ENCODE results near the gene MB.

The MB gene

GRCh38 chr22:35618427-35619223, 1.5 kb upstream of the MB start:
- DNase-seq (ENCODE audit: low read depth in 1 of 2, low spot score in 1 of 2): no peak

DNA sequence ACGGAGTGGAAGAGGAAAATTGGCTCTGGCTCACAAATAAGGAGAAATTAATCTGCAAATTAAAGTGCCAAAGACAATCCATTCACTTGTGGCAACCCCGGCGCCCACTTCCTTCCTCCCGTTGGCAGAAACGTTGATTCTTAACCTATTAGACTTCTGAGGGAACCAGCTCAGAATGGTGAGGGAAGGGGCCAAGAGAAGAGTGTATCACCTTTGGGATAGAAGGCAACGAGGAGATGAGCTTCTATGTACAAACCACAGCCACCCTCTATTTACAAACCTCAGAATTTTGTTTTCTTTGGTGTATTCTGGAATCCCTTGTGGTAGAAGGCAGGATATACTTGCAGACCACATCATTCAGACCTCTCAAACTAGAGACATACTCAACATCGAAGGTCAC, 1.1 kb downstream of the MB start:
- no peak for DNase-seq (ENCODE audit: low read depth in 1 of 2, low spot score in 1 of 2)

GRCh38 chr22:35615156-35615555, 2.0 kb downstream of the MB start:
- DNase-seq (ENCODE audit: low read depth in 1 of 2, low spot score in 1 of 2): no peak

- DNase-seq (ENCODE audit: low read depth in 1 of 2, low spot score in 1 of 2): no peak
Measured at GRCh38 chr22:35614404-35614803, 2.7 kb downstream of the MB start.

- DNase-seq (ENCODE audit: low read depth in 1 of 2, low spot score in 1 of 2): no peak
Measured at GRCh38 chr22:35612903-35613302, 4.2 kb downstream of the MB start.

DNA sequence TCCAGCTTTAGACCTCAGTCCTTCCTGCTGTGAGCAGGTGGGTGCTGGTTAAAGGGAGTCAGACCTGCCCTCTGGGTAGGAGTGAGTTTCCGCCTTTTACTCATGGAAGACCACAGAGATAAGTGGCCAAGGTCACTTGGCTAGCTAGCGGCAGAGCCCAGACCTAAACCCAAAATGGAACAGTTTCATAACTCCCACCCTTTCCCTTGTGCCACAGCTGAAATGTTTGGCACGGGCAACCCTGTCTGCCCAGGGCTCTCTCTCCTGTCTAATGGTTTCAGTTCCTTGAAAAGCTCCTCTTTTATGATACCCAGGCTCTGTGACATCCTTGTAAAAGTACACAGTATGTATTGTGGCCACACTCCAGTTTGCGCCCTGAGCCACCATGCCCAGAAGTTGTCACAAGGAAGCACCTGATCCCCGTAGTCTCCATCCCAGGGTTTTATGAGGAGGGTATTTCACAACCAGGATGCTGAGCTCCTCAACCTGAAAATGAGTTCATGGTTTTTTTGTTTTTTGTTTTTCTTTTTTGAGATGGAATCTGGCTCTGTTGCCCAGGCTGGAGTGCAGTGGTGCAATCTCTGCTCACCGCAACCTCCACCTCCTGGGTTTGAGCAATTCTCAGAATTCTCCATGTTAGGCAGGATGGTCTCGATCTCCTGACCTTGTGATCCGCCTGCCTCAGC, 5.1 kb downstream of the MB start:
- DNase-seq (ENCODE audit: low read depth in 1 of 2, low spot score in 1 of 2): no peak

DNA sequence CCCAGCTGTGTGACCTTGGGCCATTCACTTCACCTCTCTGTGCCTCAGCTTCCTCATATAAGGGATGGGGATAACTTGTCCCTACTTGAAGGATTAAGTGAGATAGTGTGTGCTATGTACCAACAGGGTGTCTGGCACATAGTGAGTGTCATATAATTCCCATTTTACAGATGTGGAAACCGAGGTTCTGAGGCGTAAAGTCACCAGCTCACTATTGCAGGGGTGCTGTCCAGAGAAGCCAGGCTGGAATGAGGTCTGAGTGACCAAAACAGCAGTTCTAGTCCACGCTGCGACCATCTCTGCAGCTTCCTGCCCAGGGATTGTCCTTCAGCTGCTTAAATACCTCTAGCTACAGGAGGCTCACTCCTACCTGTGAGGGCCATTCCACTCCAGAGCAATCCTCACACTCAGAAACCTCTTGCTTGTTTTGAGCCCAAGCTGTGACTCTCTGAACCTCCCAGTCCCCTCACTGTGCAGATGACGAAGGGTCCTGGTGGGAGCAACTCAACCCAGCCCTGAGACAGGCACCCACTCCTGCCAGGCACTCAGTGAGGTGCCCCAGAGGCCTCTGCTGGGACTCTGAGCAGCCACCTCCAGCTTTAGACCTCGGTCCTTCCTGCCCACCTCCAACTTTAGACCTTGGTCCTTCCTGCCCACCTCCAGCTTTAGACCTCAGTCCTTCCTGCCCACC, 5.8 kb downstream of the MB start:
- no peak for DNase-seq (ENCODE audit: low read depth in 1 of 2, low spot score in 1 of 2)

DNA sequence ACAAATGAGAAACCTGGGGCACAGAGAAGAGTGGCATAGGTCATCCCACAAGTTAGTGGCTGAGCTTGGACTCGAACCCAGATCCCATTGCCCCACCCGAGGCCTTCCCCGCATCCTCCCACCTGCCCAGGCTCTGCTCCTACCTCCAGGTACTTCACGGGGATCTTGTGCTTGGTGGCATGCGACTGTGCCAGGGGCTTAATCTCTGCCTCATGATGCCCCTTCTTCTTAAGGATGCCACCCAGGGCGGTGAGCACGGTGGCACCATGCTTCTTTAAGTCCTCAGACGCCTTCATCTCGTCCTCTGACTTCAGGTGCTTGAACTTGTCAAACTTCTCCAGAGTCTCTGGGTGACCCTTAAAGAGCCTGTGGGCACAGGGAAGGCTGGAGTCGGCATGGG, 6.4 kb downstream of the MB start:
- DNase-seq (ENCODE audit: low read depth in 1 of 2, low spot score in 1 of 2): no peak

- DNase-seq (ENCODE audit: low read depth in 1 of 2, low spot score in 1 of 2): no peak
Measured at GRCh38 chr22:35609761-35610160, 7.4 kb downstream of the MB start.

DNA sequence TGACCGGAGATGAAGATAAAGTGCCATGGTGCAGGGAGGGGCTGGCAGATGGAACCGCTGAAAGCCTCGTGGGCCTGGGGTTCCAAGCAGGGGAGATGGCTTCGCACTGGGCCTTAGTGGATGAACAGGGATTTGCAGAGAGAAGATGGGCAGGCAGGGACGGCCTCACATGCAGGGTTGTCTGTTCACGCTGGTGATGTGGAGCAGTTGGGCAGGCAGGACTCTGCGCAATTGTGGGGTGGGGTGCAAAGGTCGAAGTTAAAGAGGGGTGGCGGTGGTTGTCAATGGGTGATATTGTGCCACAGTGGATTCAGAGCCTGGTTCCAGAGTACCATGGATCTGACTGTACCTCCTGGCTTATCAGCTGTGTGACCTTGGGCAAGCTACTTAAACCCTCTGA, 7.9 kb downstream of the MB start:
- DNase-seq (ENCODE audit: low read depth in 1 of 2, low spot score in 1 of 2): no peak

DNA sequence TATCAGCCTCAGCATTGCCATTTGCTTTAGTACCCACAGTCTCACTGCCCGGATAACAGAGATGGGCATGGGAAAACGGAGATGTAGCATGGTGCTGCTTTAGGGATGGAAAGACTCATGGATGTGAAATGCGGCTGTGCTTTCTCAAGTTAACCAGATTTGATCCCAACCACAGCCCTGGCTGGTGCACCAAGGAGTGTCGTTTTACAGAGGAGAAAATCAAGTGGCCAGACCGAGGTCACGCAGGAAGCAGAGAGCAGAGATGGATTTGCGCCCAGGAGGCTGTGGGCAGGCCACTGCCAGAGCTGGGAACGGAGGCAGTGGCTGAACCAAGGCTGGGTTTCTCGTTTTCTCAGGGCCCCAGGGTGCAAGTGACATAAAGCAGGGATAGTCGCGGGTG, 9.0 kb downstream of the MB start:
- no peak for DNase-seq (ENCODE audit: low read depth in 1 of 2, low spot score in 1 of 2)

DNA sequence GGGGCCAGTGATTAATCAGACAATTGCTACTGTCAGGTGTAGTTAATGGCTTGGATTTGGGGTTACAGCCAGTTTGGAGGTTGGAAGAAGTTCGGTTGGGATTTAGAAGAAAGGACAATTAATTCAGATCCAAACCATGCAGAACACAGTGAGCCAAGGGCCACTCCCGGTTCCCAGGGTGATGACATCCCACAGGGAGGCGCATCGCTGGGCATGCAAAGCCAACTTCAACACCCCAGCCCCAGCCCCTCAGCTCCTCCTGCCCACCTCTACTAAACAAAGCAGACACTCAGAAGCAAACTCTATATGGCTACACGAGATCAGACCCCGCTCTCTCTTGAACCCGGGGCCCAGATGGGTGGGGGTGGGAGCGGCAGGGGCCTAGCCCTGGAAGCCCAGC, 10.2 kb downstream of the MB start:
- no peak for DNase-seq (ENCODE audit: low read depth in 1 of 2, low spot score in 1 of 2)

- DNase-seq (ENCODE audit: low read depth in 1 of 2, low spot score in 1 of 2): no peak
Measured at GRCh38 chr22:35605851-35606481, 11.2 kb downstream of the MB start.

DNA sequence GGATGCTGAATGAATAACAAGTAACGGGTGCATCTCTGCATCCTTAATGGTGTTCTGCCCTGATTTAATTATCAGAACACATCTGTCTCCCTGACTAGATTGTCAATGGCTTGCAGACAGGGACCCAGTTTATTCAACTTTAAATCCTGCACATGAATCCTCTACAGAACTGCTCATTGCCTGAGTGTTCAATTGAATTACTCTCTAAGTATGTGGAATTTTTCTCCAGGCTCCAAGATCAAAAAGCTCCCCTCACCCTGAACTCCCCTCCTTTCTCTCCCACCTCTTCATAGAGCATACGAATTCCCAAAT, 11.8 kb downstream of the MB start:
- DNase-seq (ENCODE audit: low read depth in 1 of 2, low spot score in 1 of 2): no peak

GRCh38 chr22:35604621-35605368, 12.3 kb downstream of the MB start:
- DNase-seq (ENCODE audit: low read depth in 1 of 2, low spot score in 1 of 2): no peak

GRCh38 chr22:35601743-35602615, 15.2 kb downstream of the MB start:
- no peak for DNase-seq (ENCODE audit: low read depth in 1 of 2, low spot score in 1 of 2)

GRCh38 chr22:35601013-35601580, 16.0 kb downstream of the MB start:
- DNase-seq (ENCODE audit: low read depth in 1 of 2, low spot score in 1 of 2): no peak

DNA sequence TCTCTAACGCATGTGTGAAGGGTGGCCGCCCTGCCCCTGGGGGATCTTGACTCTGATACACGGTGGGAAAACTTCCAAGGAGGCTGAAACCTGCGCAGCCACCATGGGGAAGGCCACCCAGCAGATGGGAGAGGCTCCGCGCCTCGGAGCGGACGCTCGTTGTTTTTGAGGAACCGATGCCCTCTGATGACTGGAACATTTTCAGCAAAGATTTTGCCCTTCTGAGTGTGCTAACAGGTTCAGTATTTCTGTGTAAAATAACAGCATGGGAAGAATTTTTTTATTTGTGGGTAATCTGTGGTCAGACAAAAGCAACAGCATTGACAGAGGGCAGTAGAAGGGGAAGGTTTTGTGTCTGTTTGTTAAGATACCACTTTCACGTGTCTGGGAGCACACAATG, 16.7 kb downstream of the MB start:
- DNase-seq (ENCODE audit: low read depth in 1 of 2, low spot score in 1 of 2): no peak

DNA sequence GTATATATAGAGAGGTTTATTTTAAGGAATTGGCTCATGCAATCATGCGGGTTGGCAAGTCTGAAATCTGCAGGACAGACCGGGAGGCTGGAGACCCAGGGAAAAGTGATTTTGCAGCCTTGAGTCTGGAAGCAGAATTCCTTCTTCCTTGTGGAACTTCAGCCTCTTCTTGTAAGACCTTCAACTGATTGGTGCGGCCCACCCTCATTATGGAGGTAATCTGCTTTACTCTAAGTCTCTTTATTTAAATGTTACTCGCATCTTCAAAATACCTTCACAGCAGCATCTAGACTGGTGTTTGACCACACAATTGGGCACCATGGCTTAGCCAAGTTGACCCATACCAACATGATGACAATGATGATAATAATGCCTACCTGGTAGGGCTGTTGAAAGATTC, 17.8 kb downstream of the MB start:
- DNase-seq (ENCODE audit: low read depth in 1 of 2, low spot score in 1 of 2): no peak

DNA sequence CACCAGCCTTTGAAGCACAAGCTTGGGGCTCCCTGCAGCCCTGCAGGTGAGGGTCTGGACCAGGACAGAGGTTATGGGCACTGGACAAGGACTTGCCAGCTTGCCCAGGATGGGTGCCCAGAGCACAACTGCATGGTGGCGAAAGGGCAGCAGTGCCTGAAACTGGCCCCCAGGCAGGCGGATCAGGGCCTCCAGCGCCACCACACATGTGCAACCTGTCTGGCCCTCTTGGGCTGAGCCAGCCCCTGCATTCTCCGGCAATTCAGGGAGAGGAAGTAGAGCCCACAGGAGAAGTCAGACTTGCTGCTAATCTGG, 18.8 kb downstream of the MB start:
- DNase-seq (ENCODE audit: low read depth in 1 of 2, low spot score in 1 of 2): no peak

Data from activated T-helper 1 cell treated with anti-CD3 and anti-CD28 coated beads, Interleukin-2, amount 50 U/mL, for 16 hours (primary cell).